Nephron progenitor cell (in vitro differentiated cells): Measurements from ENCODE around the gene NXPH4.

ENCODE experiments used
- DNase-seq: peaks from one replicate; pipeline ENCODE4 v3.0.0; 2021
- H3K27ac Mint-ChIP-seq: 2 replicates; pipeline ENCODE4 v1.8.0; 2021; ENCODE audit warnings: mild to moderate bottlenecking, moderate library complexity, mixed read lengths
- H3K27me3 Mint-ChIP-seq: 2 replicates; pipeline ENCODE4 v1.8.0; 2021; ENCODE audit warnings: mild to moderate bottlenecking, low read depth, mixed read lengths; ENCODE audit not compliant: poor library complexity
- H3K36me3 Mint-ChIP-seq: 2 replicates; pipeline ENCODE4 v1.8.0; 2021; ENCODE audit warnings: low read depth, mixed read lengths
- H3K4me1 Mint-ChIP-seq: 2 replicates; pipeline ENCODE4 v1.8.0; 2021; ENCODE audit warnings: mixed read lengths
- H3K4me3 Mint-ChIP-seq: 2 replicates; pipeline ENCODE4 v1.8.0; 2021; ENCODE audit warnings: mild to moderate bottlenecking, moderate library complexity, mixed read lengths
- H3K9me3 Mint-ChIP-seq: 2 replicates; pipeline ENCODE4 v1.8.0; 2021; ENCODE audit warnings: mild to moderate bottlenecking, moderate library complexity, mixed read lengths
- TF ChIP-seq, protein P1 (sequence below): fragments of 200-600 bp; sonication (generic); IDR thresholded peaks from 2 replicates; pipeline ENCODE4 v1.5.0; 2021; ENCODE audit warnings: antibody characterized with exemption

Gene NXPH4

DNA sequence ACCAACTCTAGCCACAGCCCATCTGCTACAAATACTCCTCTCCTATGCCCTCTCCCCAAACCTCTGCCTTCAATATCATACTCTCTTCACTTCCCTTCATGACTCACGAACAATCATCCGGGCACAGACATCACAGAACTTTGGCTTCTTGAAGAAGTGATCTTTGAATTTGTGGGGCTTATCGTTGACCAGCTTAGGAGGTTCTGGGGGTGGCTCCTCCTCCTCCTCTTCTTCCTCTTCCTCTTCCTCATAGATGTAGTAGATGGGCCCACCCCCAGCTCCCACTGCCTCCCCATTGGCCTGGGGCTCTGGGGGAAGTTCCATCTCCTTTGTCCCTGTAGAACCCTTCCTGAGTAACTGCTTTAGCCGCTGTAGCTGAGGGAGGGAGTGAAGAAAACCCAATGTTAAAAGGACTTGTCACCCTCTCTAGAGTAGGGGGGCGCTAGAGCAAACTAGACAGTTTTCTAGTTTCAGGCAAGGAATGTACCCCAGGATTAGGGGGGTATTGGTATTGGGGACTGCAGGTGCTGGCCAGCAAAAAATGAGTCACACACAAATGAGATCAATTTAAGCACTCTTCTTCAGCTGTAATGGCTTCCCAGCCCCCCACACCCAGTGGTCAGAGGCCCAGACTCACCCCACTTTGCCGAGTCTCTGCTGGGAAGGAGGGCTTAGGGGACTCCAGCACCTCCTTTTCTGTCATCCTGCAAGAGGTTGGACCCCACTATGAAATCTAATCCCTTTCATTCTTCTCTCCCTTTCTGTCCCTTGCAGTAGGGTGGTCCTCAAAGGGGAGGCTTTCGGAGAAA is 32.5 kb downstream of the NXPH4 start:
- Mint-ChIP-seq H3K4me1 (peaks cover 49% of the 10 kb centered on the region), H3K9me3 (no peaks in the 10 kb centered on the region), H3K36me3 (peaks cover 19% of the 10 kb centered on the region), H3K27me3 (peaks cover 11% of the 10 kb centered on the region), H3K4me3 (no peak overlapping the region), H3K27ac (no peak overlapping the region)
- DNase-seq = no peak
- TF ChIP-seq, protein P1, sequence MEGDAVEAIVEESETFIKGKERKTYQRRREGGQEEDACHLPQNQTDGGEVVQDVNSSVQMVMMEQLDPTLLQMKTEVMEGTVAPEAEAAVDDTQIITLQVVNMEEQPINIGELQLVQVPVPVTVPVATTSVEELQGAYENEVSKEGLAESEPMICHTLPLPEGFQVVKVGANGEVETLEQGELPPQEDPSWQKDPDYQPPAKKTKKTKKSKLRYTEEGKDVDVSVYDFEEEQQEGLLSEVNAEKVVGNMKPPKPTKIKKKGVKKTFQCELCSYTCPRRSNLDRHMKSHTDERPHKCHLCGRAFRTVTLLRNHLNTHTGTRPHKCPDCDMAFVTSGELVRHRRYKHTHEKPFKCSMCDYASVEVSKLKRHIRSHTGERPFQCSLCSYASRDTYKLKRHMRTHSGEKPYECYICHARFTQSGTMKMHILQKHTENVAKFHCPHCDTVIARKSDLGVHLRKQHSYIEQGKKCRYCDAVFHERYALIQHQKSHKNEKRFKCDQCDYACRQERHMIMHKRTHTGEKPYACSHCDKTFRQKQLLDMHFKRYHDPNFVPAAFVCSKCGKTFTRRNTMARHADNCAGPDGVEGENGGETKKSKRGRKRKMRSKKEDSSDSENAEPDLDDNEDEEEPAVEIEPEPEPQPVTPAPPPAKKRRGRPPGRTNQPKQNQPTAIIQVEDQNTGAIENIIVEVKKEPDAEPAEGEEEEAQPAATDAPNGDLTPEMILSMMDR = no peak

DNA sequence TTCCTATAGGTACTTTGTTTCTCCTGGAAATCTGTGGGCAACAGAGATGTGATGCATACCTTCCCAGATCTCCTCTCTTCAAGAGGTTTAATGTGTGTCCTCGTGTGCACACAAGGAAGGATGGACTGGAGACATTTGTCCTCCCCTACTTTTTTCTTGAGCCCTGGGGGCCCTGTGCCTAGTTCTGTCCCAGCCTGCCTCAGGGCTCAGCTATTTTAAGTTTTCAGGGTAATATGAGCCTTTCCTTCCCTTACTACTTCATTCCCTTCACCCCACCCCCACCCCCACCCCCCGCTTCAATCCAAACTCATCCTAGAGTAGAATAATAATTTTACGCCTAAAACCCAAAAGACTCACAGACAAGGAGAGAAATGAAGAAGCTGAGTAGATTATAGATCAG is 33.9 kb downstream of the NXPH4 start:
- Mint-ChIP-seq H3K4me1 (peaks cover 39% of the 10 kb centered on the region), H3K9me3 (no peaks in the 10 kb centered on the region), H3K4me3 (no peak overlapping the region), H3K36me3 (peaks cover 23% of the 10 kb centered on the region), H3K27ac (peak overlapping the region; percentile 66), H3K27me3 (peaks cover 4% of the 10 kb centered on the region)
- TF ChIP-seq, protein P1 = no peak
- no peak for DNase-seq

DNA sequence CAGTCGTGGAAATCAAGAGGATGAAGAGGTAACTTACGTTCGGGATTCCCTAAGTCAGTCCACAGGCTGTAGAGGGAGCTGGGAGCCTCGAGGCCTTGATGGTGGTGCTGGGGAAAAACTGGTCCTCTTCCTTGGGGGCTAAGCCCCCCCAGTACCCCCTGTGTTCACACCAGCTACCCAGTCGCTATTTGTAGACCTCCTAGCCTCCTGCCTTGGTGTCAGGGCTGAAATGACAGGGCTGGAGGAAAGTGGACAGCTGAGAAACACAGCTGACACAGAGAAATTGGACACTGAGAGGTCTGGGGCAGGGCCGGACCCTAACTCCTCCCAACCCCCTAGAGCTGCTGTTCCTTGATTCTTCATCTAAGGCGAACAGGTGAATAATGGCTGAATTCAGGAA is 34.4 kb downstream of the NXPH4 start, which contains the start of gene STAC3:
STAC3 (minus strand) TSS at position 232 of the 400 bp plus-strand sequence. CDS start 1,551 bp downstream, outside the sequence.
- Mint-ChIP-seq H3K27ac (peak within 1 kb of the TSS; percentile 66), H3K4me3 (no peak within 1 kb of the TSS), H3K9me3 (no peaks in the 10 kb centered on the region), H3K27me3 (peaks cover 4% of the 10 kb centered on the region), H3K36me3 (peaks cover 26% of the 10 kb centered on the region), H3K4me1 (peaks cover 39% of the 10 kb centered on the region)
- TF ChIP-seq, protein P1 = no peak
- DNase-seq = no peak

DNA sequence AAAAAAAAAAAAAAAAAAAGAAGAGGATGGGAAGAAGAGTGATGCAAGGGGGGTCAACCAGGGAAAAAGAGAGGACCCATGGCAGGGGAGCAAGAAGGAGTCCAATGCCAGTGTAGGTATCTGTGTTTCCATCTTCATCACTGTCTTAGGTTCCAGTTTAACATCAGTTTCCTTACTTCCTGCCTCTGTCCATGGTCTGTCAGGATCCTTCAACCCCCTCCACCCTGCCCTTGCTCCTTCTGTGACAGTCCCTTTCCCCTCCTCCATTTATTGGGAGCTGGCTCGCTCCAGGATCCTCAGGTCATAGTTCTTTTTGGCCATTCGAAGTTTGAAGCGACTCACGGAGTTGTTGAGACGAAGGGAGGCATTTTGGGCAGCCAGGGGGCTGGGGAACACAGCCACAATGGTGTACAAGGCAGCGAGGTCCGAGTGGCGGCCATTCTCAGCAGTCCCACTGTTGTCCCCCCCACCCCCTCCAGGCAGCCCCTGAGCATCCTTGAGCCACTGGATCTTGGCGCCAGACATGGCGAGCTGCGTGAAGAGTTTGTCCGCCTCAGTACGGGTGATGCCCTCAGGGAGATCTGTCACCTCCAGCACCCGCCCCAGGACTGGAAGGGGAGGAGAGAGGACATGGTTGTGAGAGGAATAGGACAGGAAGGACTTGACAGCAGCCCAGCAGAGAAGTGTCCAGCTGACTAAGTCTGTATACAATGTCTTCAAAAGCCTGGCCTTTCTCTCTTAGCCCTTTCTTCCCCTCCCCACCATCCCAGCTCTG is 38.1 kb downstream of the NXPH4 start:
- no peaks in the 10 kb centered on the region for H3K27me3 Mint-ChIP-seq
- H3K4me3 Mint-ChIP-seq = no peak overlapping the region
- peak overlapping the region; percentile 45 for H3K27ac Mint-ChIP-seq
- peaks cover 39% of the 10 kb centered on the region for H3K36me3 Mint-ChIP-seq
- peaks cover 25% of the 10 kb centered on the region for H3K4me1 Mint-ChIP-seq
- no peak for DNase-seq
- H3K9me3 Mint-ChIP-seq = no peaks in the 10 kb centered on the region
- TF ChIP-seq, protein P1 = no peak

DNA sequence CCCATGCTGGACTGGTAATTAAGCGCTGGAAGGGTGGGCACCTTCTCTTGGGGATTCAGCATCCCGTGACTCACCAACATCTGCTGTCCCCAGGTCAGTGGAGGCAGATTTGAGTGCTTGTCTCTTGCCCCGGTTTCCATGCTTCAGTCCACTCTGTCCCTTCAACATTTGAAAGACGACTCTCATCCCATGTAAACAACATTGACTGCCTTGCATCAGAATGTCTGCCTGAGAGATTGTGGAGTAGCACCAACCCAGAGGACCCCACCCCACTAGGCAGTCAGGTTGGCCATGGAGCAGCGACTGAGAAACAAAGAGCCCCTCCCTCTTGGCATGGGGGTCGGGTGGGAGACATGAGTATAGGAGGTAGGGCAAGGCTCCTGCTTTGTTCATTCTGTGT is 39.3 kb downstream of the NXPH4 start:
- peaks cover 21% of the 10 kb centered on the region for H3K4me1 Mint-ChIP-seq
- no peaks in the 10 kb centered on the region for H3K9me3 Mint-ChIP-seq
- H3K27me3 Mint-ChIP-seq = no peaks in the 10 kb centered on the region
- TF ChIP-seq, protein P1 = no peak
- no peak overlapping the region for H3K4me3 Mint-ChIP-seq
- H3K36me3 Mint-ChIP-seq = peaks cover 41% of the 10 kb centered on the region
- DNase-seq = no peak
- no peak overlapping the region for H3K27ac Mint-ChIP-seq
